Measurements from ENCODE around the gene RBFOX1. TPM values are rescaled to one million over a fixed set of nuclear protein-coding genes. Genes with fewer than 3 reads are reported as not detected.

Gene RBFOX1
- total RNA-seq, 1 donor from 2014 or later = 0.84 TPM

GRCh38 chr16:7373776-7374175, 41.1 kb downstream of the RBFOX1 start:
- Mint-ChIP-seq H3K9me3 (ENCODE audit: unreplicated experiment) (peaks cover 1% of the 10 kb centered on the region), H3K4me1 (ENCODE audit: low read depth, unreplicated experiment) (no peaks in the 10 kb centered on the region), H3K27me3 (ENCODE audit: low read depth, unreplicated experiment) (peaks cover 3% of the 10 kb centered on the region), H3K36me3 (ENCODE audit: low read depth, unreplicated experiment) (no peaks in the 10 kb centered on the region), H3K4me3 (ENCODE audit: unreplicated experiment) (no peak overlapping the region), H3K27ac (ENCODE audit: unreplicated experiment) (no peak overlapping the region)
- Histone ChIP-seq H3K27ac (ENCODE audit: low read depth, low read length) (no peak overlapping the region), H3K9ac (ENCODE audit: low read length) (no peak overlapping the region), H3K27me3 (ENCODE audit: insufficient read depth, low read length) (no peaks in the 10 kb centered on the region), H3K79me2 (ENCODE audit: insufficient read depth, low read length) (no peaks in the 10 kb centered on the region), H4K20me1 (ENCODE audit: insufficient read depth, low read length) (no peaks in the 10 kb centered on the region), H3K4me3 (ENCODE audit: insufficient read depth, low read depth, low read length) (no peak overlapping the region), H3K9me3 (ENCODE audit: insufficient read depth, low read depth, low read length) (no peaks in the 10 kb centered on the region), H3K4me2 (ENCODE audit: low read length) (no peak overlapping the region), H3K36me3 (ENCODE audit: insufficient read depth, low read length) (no peaks in the 10 kb centered on the region), H2AFZ (ENCODE audit: low read depth, low read length) (no peak overlapping the region), H3K4me1 (ENCODE audit: insufficient read depth, low read length) (no peaks in the 10 kb centered on the region)
- no peak for TF ChIP-seq CTCF (IDR thresholded peaks at IDR 0.05; ENCODE audit: insufficient read depth, low read depth, low read length)
- no peak for TF ChIP-seq EZH2 (IDR thresholded peaks at IDR 0.05; ENCODE audit: insufficient read depth, low read length)
- FAIRE-seq (no peak), DNase-seq (ENCODE audit: low read depth) (no peak)

GRCh38 chr16:7374614-7375174, 42.0 kb downstream of the RBFOX1 start:
- Mint-ChIP-seq H3K27ac (ENCODE audit: unreplicated experiment) (no peak overlapping the region), H3K9me3 (ENCODE audit: unreplicated experiment) (peaks cover 1% of the 10 kb centered on the region), H3K27me3 (ENCODE audit: low read depth, unreplicated experiment) (peaks cover 3% of the 10 kb centered on the region), H3K4me3 (ENCODE audit: unreplicated experiment) (no peak overlapping the region), H3K36me3 (ENCODE audit: low read depth, unreplicated experiment) (no peaks in the 10 kb centered on the region), H3K4me1 (ENCODE audit: low read depth, unreplicated experiment) (no peaks in the 10 kb centered on the region)
- Histone ChIP-seq H3K79me2 (ENCODE audit: insufficient read depth, low read length) (no peaks in the 10 kb centered on the region), H3K27me3 (ENCODE audit: insufficient read depth, low read length) (no peaks in the 10 kb centered on the region), H3K9me3 (ENCODE audit: insufficient read depth, low read depth, low read length) (no peaks in the 10 kb centered on the region), H3K27ac (ENCODE audit: low read depth, low read length) (no peak overlapping the region), H3K4me1 (ENCODE audit: insufficient read depth, low read length) (no peaks in the 10 kb centered on the region), H3K36me3 (ENCODE audit: insufficient read depth, low read length) (no peaks in the 10 kb centered on the region), H2AFZ (ENCODE audit: low read depth, low read length) (no peak overlapping the region), H3K4me3 (ENCODE audit: insufficient read depth, low read depth, low read length) (no peak overlapping the region), H4K20me1 (ENCODE audit: insufficient read depth, low read length) (no peaks in the 10 kb centered on the region), H3K4me2 (ENCODE audit: low read length) (no peak overlapping the region), H3K9ac (ENCODE audit: low read length) (no peak overlapping the region)
- DNase-seq (ENCODE audit: low read depth) (no peak), FAIRE-seq (no peak)
- no peak for TF ChIP-seq CTCF (IDR thresholded peaks at IDR 0.05; ENCODE audit: insufficient read depth, low read depth, low read length)
- TF ChIP-seq EZH2 (IDR thresholded peaks at IDR 0.05; ENCODE audit: insufficient read depth, low read length) = no peak

- DNase-seq (ENCODE audit: low read depth) (no peak), FAIRE-seq (no peak)
- H3K27ac ChIP-seq (ENCODE audit: low read depth, low read length) = no peak overlapping the region
- no peak overlapping the region for H3K4me3 ChIP-seq (ENCODE audit: insufficient read depth, low read depth, low read length)
- H3K27me3 ChIP-seq (ENCODE audit: insufficient read depth, low read length) = no peaks in the 10 kb centered on the region
- H3K4me1 ChIP-seq (ENCODE audit: insufficient read depth, low read length) = no peaks in the 10 kb centered on the region
- no peaks in the 10 kb centered on the region for H4K20me1 ChIP-seq (ENCODE audit: insufficient read depth, low read length)
- no peaks in the 10 kb centered on the region for H3K79me2 ChIP-seq (ENCODE audit: insufficient read depth, low read length)
- no peaks in the 10 kb centered on the region for H3K4me1 Mint-ChIP-seq (ENCODE audit: low read depth, unreplicated experiment)
- H3K27me3 Mint-ChIP-seq (ENCODE audit: low read depth, unreplicated experiment) = peaks cover 3% of the 10 kb centered on the region
- TF ChIP-seq CTCF (IDR thresholded peaks at IDR 0.05; ENCODE audit: insufficient read depth, low read depth, low read length) = no peak
- no peaks in the 10 kb centered on the region for H3K36me3 Mint-ChIP-seq (ENCODE audit: low read depth, unreplicated experiment)
- H3K4me2 ChIP-seq (ENCODE audit: low read length) = no peak overlapping the region
- no peaks in the 10 kb centered on the region for H3K36me3 ChIP-seq (ENCODE audit: insufficient read depth, low read length)
- H3K9ac ChIP-seq (ENCODE audit: low read length) = no peak overlapping the region
- no peak overlapping the region for H3K4me3 Mint-ChIP-seq (ENCODE audit: unreplicated experiment)
- H3K27ac Mint-ChIP-seq (ENCODE audit: unreplicated experiment) = no peak overlapping the region
- H3K9me3 Mint-ChIP-seq (ENCODE audit: unreplicated experiment) = peaks cover 1% of the 10 kb centered on the region
- H2AFZ ChIP-seq (ENCODE audit: low read depth, low read length) = no peak overlapping the region
- no peaks in the 10 kb centered on the region for H3K9me3 ChIP-seq (ENCODE audit: insufficient read depth, low read depth, low read length)
Observed at GRCh38 chr16:7376227-7376626, 43.6 kb downstream of the RBFOX1 start.
